ENCODE data around the gene LOXL4. TPM values are rescaled to one million over a fixed set of nuclear protein-coding genes. Genes with fewer than 3 reads are reported as not detected.
A peak's percentile ranks its signal among the peaks of the same experiment; 100 is the strongest.

Gene LOXL4
- total RNA-seq, 1 experiment from 2014 or later: 3.7 TPM

GRCh38 chr10:98242823-98243222 is 25.2 kb downstream of the LOXL4 start:
- BruUV-seq (replicated peaks): no TSS peak
- CTCF ChIA-PET: interaction anchor here (3.9 kb wide), 1 partner anchor 66 kb away, joined by 19 read pairs; no protein-coding TSS in a partner anchor

GRCh38 chr10:98240524-98240923 is 27.5 kb downstream of the LOXL4 start:
- H3K36me3 Mint-ChIP-seq (ENCODE audit: insufficient read depth, unreplicated experiment): peaks cover 12% of the 10 kb centered on the region
- no peak overlapping the region for H3K4me3 Mint-ChIP-seq (ENCODE audit: unreplicated experiment)
- no peak for TF ChIP-seq CTCF (IDR thresholded peaks at IDR 0.05; ENCODE audit: insufficient read depth in 1 of 2, low read depth in 1 of 2, low read length in 1 of 2, severe bottlenecking in 1 of 2, unreplicated experiment in 1 of 2)
- CTCF ChIA-PET: no interaction called here
- H3K36me3 ChIP-seq (ENCODE audit: control insufficient read depth, insufficient read depth, low read length): 0 out of 2 replicates have a peak, but pooled peaks cover 1% of the 10 kb centered on the region
- POLR2A ChIA-PET: no interaction called here
- H3K4me1 ChIP-seq: no peaks in the 10 kb centered on the region
- no peaks in the 10 kb centered on the region for H3K27me3 Mint-ChIP-seq (ENCODE audit: insufficient read depth, unreplicated experiment)
- no peaks in the 10 kb centered on the region for H3K9me3 Mint-ChIP-seq (ENCODE audit: unreplicated experiment)
- no peaks in the 10 kb centered on the region for H3K9me3 ChIP-seq
- no peak for DNase-seq
- no peaks in the 10 kb centered on the region for H3K4me1 Mint-ChIP-seq (ENCODE audit: low read depth, unreplicated experiment)
- H3K27ac Mint-ChIP-seq (ENCODE audit: unreplicated experiment): no peak overlapping the region
- BruUV-seq (replicated peaks): no TSS peak
- H3K4me3 ChIP-seq (ENCODE audit: low read depth, low read length): no peak overlapping the region
- no peaks in the 10 kb centered on the region for H3K27me3 ChIP-seq (replicated peaks; ENCODE audit: control insufficient read depth, insufficient read depth, low read length)
- intact Hi-C loops (cut with micrococcal nuclease; ENCODE audit: unreplicated experiment): no loop called here

More at GRCh38 chr10:98242823-98243222, 25.2 kb downstream of the LOXL4 start:
- Mint-ChIP-seq H3K27me3 (ENCODE audit: insufficient read depth, unreplicated experiment) (no peaks in the 10 kb centered on the region), H3K36me3 (ENCODE audit: insufficient read depth, unreplicated experiment) (peaks cover 15% of the 10 kb centered on the region), H3K27ac (ENCODE audit: unreplicated experiment) (no peak overlapping the region), H3K4me3 (ENCODE audit: unreplicated experiment) (no peak overlapping the region), H3K9me3 (ENCODE audit: unreplicated experiment) (no peaks in the 10 kb centered on the region), H3K4me1 (ENCODE audit: low read depth, unreplicated experiment) (no peaks in the 10 kb centered on the region)
- intact Hi-C loops (cut with micrococcal nuclease; ENCODE audit: unreplicated experiment): loop anchor here (1.0 kb wide), 1 partner anchor 66 kb away; no protein-coding TSS in a partner anchor
- no peak for DNase-seq
- peaks cover 1% of the 10 kb centered on the region; the same call in 1 of the 2 replicates for H3K36me3 ChIP-seq (ENCODE audit: control insufficient read depth, insufficient read depth, low read length)
- no peaks in the 10 kb centered on the region for H3K27me3 ChIP-seq (replicated peaks; ENCODE audit: control insufficient read depth, insufficient read depth, low read length)
- no peak overlapping the region for H3K4me3 ChIP-seq (ENCODE audit: low read depth, low read length)
- peak in 1 of 2 experiments; percentile 32 for TF ChIP-seq CTCF (IDR thresholded peaks at IDR 0.05; ENCODE audit: insufficient read depth in 1 of 2, low read depth in 1 of 2, low read length in 1 of 2, severe bottlenecking in 1 of 2, unreplicated experiment in 1 of 2)
- H3K4me1 ChIP-seq: no peaks in the 10 kb centered on the region
- POLR2A ChIA-PET: no interaction called here
- no peaks in the 10 kb centered on the region for H3K9me3 ChIP-seq

GRCh38 chr10:98238391-98238790 is 29.6 kb downstream of the LOXL4 start:
- ChIA-PET CTCF (no interaction called here), POLR2A (no interaction called here)
- no TSS peak for BruUV-seq (replicated peaks)
- Histone ChIP-seq H3K4me1 (no peaks in the 10 kb centered on the region), H3K36me3 (ENCODE audit: control insufficient read depth, insufficient read depth, low read length) (no peaks in the 10 kb centered on the region), H3K9me3 (no peaks in the 10 kb centered on the region), H3K27me3 (replicated peaks; ENCODE audit: control insufficient read depth, insufficient read depth, low read length) (no peaks in the 10 kb centered on the region), H3K4me3 (ENCODE audit: low read depth, low read length) (no peak overlapping the region)
- Mint-ChIP-seq H3K4me3 (ENCODE audit: unreplicated experiment) (no peak overlapping the region), H3K36me3 (ENCODE audit: insufficient read depth, unreplicated experiment) (peaks cover 5% of the 10 kb centered on the region), H3K9me3 (ENCODE audit: unreplicated experiment) (no peaks in the 10 kb centered on the region), H3K27ac (ENCODE audit: unreplicated experiment) (no peak overlapping the region), H3K4me1 (ENCODE audit: low read depth, unreplicated experiment) (no peaks in the 10 kb centered on the region), H3K27me3 (ENCODE audit: insufficient read depth, unreplicated experiment) (no peaks in the 10 kb centered on the region)
- no peak for TF ChIP-seq CTCF (IDR thresholded peaks at IDR 0.05; ENCODE audit: insufficient read depth in 1 of 2, low read depth in 1 of 2, low read length in 1 of 2, severe bottlenecking in 1 of 2, unreplicated experiment in 1 of 2)
- no peak for DNase-seq
- intact Hi-C loops (cut with micrococcal nuclease; ENCODE audit: unreplicated experiment): no loop called here
